CD4-positive, alpha-beta T cell (primary cell): ENCODE results near the gene LCE2C. TPM values are rescaled to one million over a fixed set of nuclear protein-coding genes. Genes with fewer than 3 reads are reported as not detected.

Source experiments
- ATAC-seq: fragments of 200-7000 bp; cut with Tn5 transposase; one replicate; pipeline ENCODE4 v1.10.0; 2022; ENCODE audit warnings: mild to moderate bottlenecking; ENCODE audit not compliant: poor library complexity
- CTCF ChIA-PET: fragments of 350-600 bp; sonication (Branson Sonifier 250); formaldehyde crosslinking; loops from one replicate; lab custom pipeline; 2021; ENCODE audit warnings: antibody characterized with exemption, inconsistent platforms; lab: Charles Lee
- POLR2A ChIA-PET: fragments of 350-600 bp; sonication (Branson Sonifier 250); formaldehyde crosslinking; loops from one replicate; lab custom pipeline; 2021; ENCODE audit warnings: antibody characterized with exemption, inconsistent platforms; lab: Charles Lee
- DNase-seq, 14 experiments: peaks; one replicate each; pipeline ENCODE4 v3.0.0-alpha.2; 2013 to 2020; ENCODE audit warnings: mixed read lengths in 2 of 14
- H3K27ac ChIP-seq, 2 donors: one replicate each; pipeline versions ENCODE4 v1.5.1 to v1.7.0; 2013; ENCODE audit warnings: low read length in 2 of 2, low read depth in 1 of 2, mild to moderate bottlenecking in 1 of 2
- H3K27me3 ChIP-seq, 2 experiments: 1 replicate in 1 of 2; 2 replicates in 1 of 2; pipeline versions ENCODE4 v1.6.1 to v1.7.0; 2013; ENCODE audit warnings: low read length in 2 of 2, control low read depth in 1 of 2, mild to moderate bottlenecking in 1 of 2, moderate library complexity in 1 of 2; ENCODE audit not compliant: insufficient read depth in 2 of 2, control insufficient read depth in 1 of 2
- H3K36me3 ChIP-seq: one replicate; pipeline ENCODE4 v1.6.1; 2013; ENCODE audit warnings: low read length, control low read depth; ENCODE audit not compliant: insufficient read depth
- H3K4me1 ChIP-seq: one replicate; pipeline ENCODE4 v1.6.1; 2013; ENCODE audit warnings: low read length, control low read depth; ENCODE audit not compliant: insufficient read depth
- H3K4me3 ChIP-seq: one replicate; pipeline ENCODE4 v1.5.1; 2013; ENCODE audit warnings: mild to moderate bottlenecking, low read length, moderate library complexity
- H3K9me3 ChIP-seq, 2 experiments: 1 replicate in 1 of 2; 2 replicates in 1 of 2; pipeline versions ENCODE4 v1.6.1 to v1.7.0; 2013; ENCODE audit warnings: low read length in 2 of 2, mild to moderate bottlenecking in 2 of 2, control low read depth in 1 of 2, moderate library complexity in 1 of 2; ENCODE audit not compliant: control insufficient read depth in 1 of 2, insufficient read depth in 1 of 2
- H3K27ac Mint-ChIP-seq: one replicate; pipeline ENCODE4 v1.8.0; 2020; ENCODE audit warnings: mixed read lengths
- H3K27me3 Mint-ChIP-seq: one replicate; pipeline ENCODE4 v1.8.0; 2021; ENCODE audit warnings: mixed read lengths
- H3K36me3 Mint-ChIP-seq: one replicate; pipeline ENCODE4 v1.8.0; 2021; ENCODE audit warnings: low read depth, mixed read lengths
- H3K4me1 Mint-ChIP-seq: one replicate; pipeline ENCODE4 v1.8.0; 2021; ENCODE audit warnings: low read depth, mixed read lengths
- H3K4me3 Mint-ChIP-seq: one replicate; pipeline ENCODE4 v1.8.0; 2020; ENCODE audit warnings: mild to moderate bottlenecking, mixed read lengths
- H3K9me3 Mint-ChIP-seq: one replicate; pipeline ENCODE4 v1.8.0; 2020; ENCODE audit warnings: mixed read lengths
- CTCF ChIP-seq: fragments of 200-600 bp; IDR thresholded peaks from one replicate; pipeline ENCODE4 v1.8.0; 2022; ENCODE audit warnings: antibody characterized with exemption, mild to moderate bottlenecking
- intact Hi-C, 2 experiments: fragments of 100-400 bp; cut with DNase I in 1 of 2; cut with micrococcal nuclease in 1 of 2; formaldehyde crosslinking; loops; one replicate each; pipeline versions ENCODE4 v1.15.1 to v1.9.0; 2023 to 2025; cut with DNase I, micrococcal nuclease
- total RNA-seq, 174 experiments: library from RNA in 2 of 174; stranded (reverse) in 2 of 174; gene quantifications; one replicate each; pipeline ENCODE4 v1.2.3 and lab custom pipeline; 2021 to 2026

LCE2C gene
- total RNA-seq, 2 experiments from 2014 or later: not detected

- H3K36me3 ChIP-seq: no peaks in the 10 kb centered on the region
- no peak for DNase-seq
- no peaks in the 10 kb centered on the region for H3K9me3 Mint-ChIP-seq
- no peak for TF ChIP-seq CTCF
- H3K36me3 Mint-ChIP-seq: no peaks in the 10 kb centered on the region
- ChIA-PET POLR2A (no interaction called here), CTCF (no interaction called here)
- no peak for ATAC-seq
- intact Hi-C loops: no loop called here
- H3K4me1 Mint-ChIP-seq: no peaks in the 10 kb centered on the region
- H3K27me3 Mint-ChIP-seq: peaks cover 15% of the 10 kb centered on the region
- H3K27me3 ChIP-seq: peaks cover 0 to 3% of the 10 kb centered on the region in 2 experiments
- H3K27ac ChIP-seq: no peak overlapping the region
- H3K4me1 ChIP-seq: no peaks in the 10 kb centered on the region
- H3K27ac Mint-ChIP-seq: no peak overlapping the region
- H3K4me3 ChIP-seq: no peak overlapping the region
- no peak overlapping the region for H3K4me3 Mint-ChIP-seq
- no peaks in the 10 kb centered on the region for H3K9me3 ChIP-seq
These were observed 24.7 kb downstream of the LCE2C start for GRCh38 chr1:152699746-152700145.

- Histone ChIP-seq H3K4me1 (no peaks in the 10 kb centered on the region), H3K36me3 (no peaks in the 10 kb centered on the region), H3K4me3 (no peak within 1 kb of the TSS), H3K27me3 (peaks cover 9 to 10% of the 10 kb centered on the region in 2 experiments), H3K9me3 (no peaks in the 10 kb centered on the region), H3K27ac (no peak within 1 kb of the TSS)
- no peak for TF ChIP-seq CTCF
- Mint-ChIP-seq H3K9me3 (no peaks in the 10 kb centered on the region), H3K27ac (no peak within 1 kb of the TSS), H3K4me1 (no peaks in the 10 kb centered on the region), H3K27me3 (peaks cover 60% of the 10 kb centered on the region), H3K4me3 (no peak within 1 kb of the TSS), H3K36me3 (no peaks in the 10 kb centered on the region)
- no peak for DNase-seq
- intact Hi-C loops: no loop called here
- CTCF ChIA-PET: no interaction called here
- no peak for ATAC-seq
- POLR2A ChIA-PET: no interaction called here
These were observed 32.8 kb downstream of the LCE2C start, which contains the start of gene LCE4A for GRCh38 chr1:152707860-152708259. LCE4A (plus strand) TSS chr1:152708160; CDS start chr1:152709076, 916 bp downstream.

- Histone ChIP-seq H3K4me3 (no peak overlapping the region), H3K9me3 (peaks cover 0 to 5% of the 10 kb centered on the region in 2 experiments), H3K36me3 (no peaks in the 10 kb centered on the region), H3K4me1 (no peaks in the 10 kb centered on the region), H3K27me3 (peaks cover 0 to 3% of the 10 kb centered on the region in 2 experiments), H3K27ac (no peak overlapping the region)
- ATAC-seq (no peak), DNase-seq (no peak)
- Mint-ChIP-seq H3K4me1 (no peaks in the 10 kb centered on the region), H3K27ac (no peak overlapping the region), H3K4me3 (no peak overlapping the region), H3K9me3 (peaks cover 5% of the 10 kb centered on the region), H3K36me3 (no peaks in the 10 kb centered on the region), H3K27me3 (peaks cover 33% of the 10 kb centered on the region)
- TF ChIP-seq CTCF: no peak
- ChIA-PET CTCF (no interaction called here), POLR2A (no interaction called here)
- intact Hi-C loops: no loop called here
These were observed 43.2 kb downstream of the LCE2C start for GRCh38 chr1:152718238-152718637.
